Activated CD8-positive, alpha-beta memory T cell treated with anti-CD3 and anti-CD28 coated beads for 48 hours (primary cell): ENCODE results near the gene TCF4.

Experiments used
- DNase-seq, 3 experiments: peaks; one replicate each; pipeline ENCODE4 v3.0.0-alpha.2; 2020; ENCODE audit warnings: low read depth in 2 of 3, low spot score in 2 of 3

Gene TCF4

GRCh38 chr18:55415258-55415871 is 172.6 kb downstream of the TCF4 start:
- DNase-seq: peak; percentile 36 to 51 (median 43)

GRCh38 chr18:55414475-55414874 is 173.5 kb downstream of the TCF4 start:
- DNase-seq: no peak

- DNase-seq: no peak
Observed at GRCh38 chr18:55413474-55413873, 174.5 kb downstream of the TCF4 start.

GRCh38 chr18:55407774-55408535 is 180.0 kb downstream of the TCF4 start:
- no peak for DNase-seq

- no peak for DNase-seq
Observed at GRCh38 chr18:55407191-55407590, 180.8 kb downstream of the TCF4 start.

- no peak for DNase-seq
Observed at GRCh38 chr18:55406451-55406991, 181.5 kb downstream of the TCF4 start.

DNA sequence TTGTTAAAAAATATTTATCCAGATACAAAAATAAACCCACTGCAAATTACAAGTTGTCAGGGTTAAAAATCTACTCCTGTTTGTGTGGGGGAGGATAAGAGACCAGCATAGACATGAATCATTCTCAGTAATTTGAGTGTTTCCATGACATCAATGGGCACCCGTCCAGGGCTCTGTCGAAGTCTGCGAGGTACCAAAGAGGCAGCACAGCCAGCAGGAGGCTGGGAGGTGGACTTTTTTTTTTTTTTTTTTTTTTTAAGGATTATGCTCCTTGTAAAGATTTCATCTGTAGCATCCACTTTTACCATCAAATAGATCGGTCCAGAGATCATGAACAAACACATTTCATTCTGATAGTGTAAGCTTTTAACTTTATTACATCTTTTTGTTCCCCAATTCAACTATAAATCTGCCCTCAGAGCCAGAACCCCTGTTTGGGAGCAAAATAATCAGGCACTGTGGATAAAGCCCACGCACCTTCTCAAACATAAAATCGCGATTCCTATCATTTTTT is 182.0 kb downstream of the TCF4 start:
- DNase-seq: no peak

DNA sequence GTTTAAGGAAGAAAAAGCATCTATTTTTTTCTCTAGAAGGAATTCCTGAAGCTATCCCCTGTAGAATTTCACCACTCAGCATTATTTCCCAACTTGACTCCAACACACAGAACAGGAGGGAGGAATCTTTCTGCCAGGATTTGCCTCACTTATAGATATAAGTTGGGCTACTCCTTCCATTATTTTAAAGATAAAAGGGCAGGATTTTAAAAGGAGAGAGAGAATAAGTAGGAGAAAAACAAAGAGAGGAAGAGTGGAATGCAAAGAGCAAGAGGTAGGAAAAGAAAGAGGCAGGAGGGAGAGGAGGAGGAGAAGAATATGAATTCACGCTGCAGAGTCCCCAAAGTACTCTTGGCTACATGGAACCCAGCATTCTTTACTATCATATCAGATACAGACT is 182.5 kb downstream of the TCF4 start:
- no peak for DNase-seq

GRCh38 chr18:55404832-55405465 is 183.0 kb downstream of the TCF4 start:
- no peak for DNase-seq

- DNase-seq: no peak
Observed at GRCh38 chr18:55404136-55404830, 183.7 kb downstream of the TCF4 start.

DNA sequence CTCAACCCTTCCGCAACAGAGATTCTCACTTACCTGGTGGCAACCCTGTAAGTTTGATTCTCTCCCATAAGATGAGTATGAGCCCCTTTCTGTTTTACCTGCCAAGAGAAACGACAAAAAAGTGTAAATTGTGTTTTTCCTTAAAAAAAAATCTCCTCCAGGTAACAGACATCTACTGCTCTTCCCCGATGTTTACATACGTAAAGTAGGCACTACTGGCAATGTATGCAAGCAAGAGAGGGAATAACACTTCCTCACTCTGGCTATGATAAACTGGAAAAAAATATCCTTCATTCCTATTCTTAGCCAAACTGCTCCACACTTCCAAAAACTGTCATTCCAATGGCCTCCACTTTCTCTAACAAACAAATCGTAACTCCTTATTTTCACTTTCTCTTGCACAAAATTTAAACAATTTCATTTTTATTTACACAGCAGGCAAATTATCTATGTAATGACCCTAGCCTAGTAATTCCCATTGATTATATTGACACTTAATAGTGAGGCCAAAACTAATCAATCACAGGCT is 184.5 kb downstream of the TCF4 start:
- no peak for DNase-seq

DNA sequence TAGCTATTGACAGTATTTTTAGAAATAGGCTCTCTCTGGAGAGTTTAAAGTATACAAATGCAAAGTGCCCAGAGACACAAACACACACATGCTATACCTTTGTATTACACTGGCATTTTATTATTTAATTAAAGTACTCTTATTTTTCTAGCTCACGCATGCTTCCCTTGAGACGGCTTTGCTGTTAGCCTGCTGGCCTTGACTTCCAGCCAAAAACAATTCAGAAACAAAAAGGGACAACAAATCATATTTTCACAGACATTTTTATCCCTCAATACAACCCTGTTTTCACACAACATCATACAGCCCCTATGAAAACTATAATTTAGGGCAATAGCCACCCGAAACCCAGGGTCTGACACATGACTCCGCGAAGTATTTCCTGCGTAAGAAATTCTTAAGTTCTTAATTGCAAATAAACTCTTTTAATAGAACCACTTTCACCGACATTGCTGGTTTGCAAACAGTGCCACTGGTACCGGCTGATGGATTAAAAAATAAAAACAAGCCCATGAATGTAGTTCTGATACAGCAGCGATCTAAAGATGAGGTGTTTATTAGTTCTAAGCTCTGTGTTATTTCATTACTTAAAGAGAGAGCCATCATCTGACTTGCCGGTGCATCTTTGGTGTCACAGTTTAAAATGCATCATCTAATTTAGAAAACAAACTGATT is 185.1 kb downstream of the TCF4 start:
- DNase-seq: no peak

DNA sequence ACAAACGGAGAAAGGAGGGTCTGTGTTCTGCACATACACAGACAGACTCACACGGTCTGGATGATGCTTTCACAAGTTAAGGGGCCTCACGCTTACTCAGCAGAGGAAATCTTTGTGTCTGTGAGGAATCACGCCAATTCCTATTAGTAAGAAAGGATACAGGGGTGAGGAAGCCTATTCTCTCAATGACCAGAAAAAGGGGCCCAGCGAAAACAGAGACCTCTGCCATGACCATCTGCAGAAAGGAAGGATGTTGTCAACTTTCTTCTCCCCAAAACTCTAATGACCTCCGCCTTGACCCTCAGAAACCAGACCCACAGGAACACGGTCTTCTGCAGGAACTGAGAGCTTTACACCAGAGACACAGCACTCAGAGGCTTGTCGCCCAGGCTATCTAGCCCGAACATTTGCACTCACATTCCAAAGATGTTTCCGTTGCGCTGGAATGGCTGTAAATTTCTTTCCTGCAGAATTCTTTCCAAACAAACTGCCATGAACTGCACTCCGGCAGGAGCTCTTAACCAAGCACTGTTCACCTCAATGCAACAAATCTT is 186.3 kb downstream of the TCF4 start:
- DNase-seq: no peak

GRCh38 chr18:55400590-55401541 is 187.1 kb downstream of the TCF4 start:
- no peak for DNase-seq

GRCh38 chr18:55400081-55400480 is 187.9 kb downstream of the TCF4 start:
- no peak for DNase-seq

DNA sequence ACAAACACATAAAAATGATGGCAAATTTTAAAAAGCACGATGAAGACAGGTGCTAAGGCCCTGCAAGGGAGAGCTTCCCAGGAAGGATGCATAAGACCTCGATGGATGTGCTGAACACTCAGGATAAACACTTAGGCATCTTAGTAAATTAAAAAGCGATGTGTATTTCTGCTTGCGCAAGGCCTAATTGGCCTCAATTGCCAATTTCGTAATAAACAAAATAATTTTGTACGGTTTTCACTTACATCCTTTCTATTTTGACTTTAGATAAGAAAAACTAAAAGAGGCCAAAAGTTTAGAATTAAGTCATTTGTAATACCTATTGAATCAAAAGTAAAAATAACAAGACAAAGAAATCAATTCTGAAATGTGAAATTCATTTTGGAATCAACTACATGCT is 189.1 kb downstream of the TCF4 start:
- no peak for DNase-seq

GRCh38 chr18:55396979-55397378 is 191.0 kb downstream of the TCF4 start:
- no peak for DNase-seq

DNA sequence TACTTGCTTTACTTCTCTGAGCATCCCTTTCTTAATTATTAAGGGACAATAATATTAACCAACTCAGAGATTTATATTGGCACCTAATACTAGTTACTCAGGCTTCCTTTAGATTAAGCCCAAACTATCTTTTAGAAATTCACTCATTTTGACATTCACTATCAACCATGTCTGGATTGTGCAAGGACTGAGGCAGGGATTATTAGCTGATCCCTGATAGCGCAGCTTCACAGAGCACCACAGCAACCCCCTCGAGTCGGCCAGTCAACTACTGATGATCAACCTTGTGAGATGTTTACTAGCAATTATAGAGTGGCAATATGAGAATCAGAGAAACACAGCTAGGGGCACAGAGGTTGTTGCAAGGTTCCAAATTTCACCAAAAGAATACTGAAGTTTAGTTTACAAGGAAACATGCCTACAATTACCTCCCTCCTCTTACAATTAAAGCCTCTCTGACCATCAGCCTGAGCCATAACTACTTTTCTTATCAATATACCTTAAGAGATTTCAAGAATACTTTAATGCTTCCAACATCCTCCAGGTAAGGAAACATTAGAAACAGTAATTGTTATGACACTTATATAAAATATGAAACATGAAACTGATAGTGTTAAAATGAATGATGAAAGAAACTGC is 191.6 kb downstream of the TCF4 start:
- no peak for DNase-seq

DNA sequence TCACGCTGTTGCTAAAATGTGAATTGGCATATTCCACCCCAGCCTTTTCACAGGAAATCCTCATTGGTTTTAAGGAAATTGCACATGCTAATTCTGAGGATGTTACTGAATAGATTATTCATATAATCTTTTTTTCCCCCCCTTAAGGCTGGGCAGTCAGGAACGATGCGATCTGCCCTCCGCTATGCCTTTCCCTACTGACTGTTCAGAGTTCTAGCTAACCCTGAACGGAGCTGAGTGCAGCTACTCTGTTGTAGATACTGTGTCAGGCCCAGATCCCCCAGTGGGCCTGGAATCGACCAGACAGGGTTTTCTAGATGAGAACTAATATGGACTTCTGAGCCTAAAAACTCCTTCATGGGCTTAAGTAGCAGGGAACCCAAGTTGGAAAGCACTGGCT is 192.2 kb downstream of the TCF4 start:
- DNase-seq: no peak
